ENCODE measurements around the gene VPS13A. TPM values are rescaled to one million over a fixed set of nuclear protein-coding genes. Genes with fewer than 3 reads are reported as not detected.

The VPS13A gene
- total RNA-seq = 9.4 and 10.0 TPM in 2 replicates
- 3.3 TPM for polyA plus RNA-seq (2012)

- DNase-seq (ENCODE audit: low read depth) = peak; percentile 92
These were observed at the start of gene VPS13A for GRCh38 chr9:77177143-77177893. Gene VPS13A, plus strand, starts transcription at chr9:77177534. Its CDS starts 171 bp downstream, at chr9:77177705.

GRCh38 chr9:77128125-77128789 is 49.1 kb upstream of the VPS13A start:
- no peak for DNase-seq (ENCODE audit: low read depth)

GRCh38 chr9:77131399-77131798 is 45.9 kb upstream of the VPS13A start:
- DNase-seq (ENCODE audit: low read depth) = no peak

GRCh38 chr9:77133011-77133410 is 44.3 kb upstream of the VPS13A start:
- DNase-seq (ENCODE audit: low read depth) = no peak

GRCh38 chr9:77142366-77142765 is 35.0 kb upstream of the VPS13A start:
- no peak for DNase-seq (ENCODE audit: low read depth)

- no peak for DNase-seq (ENCODE audit: low read depth)
These were observed 27.5 kb upstream of the VPS13A start for GRCh38 chr9:77149879-77150278.

GRCh38 chr9:77152289-77152688 is 25.0 kb upstream of the VPS13A start:
- no peak for DNase-seq (ENCODE audit: low read depth)

GRCh38 chr9:77156646-77157371 is 20.5 kb upstream of the VPS13A start:
- no peak for DNase-seq (ENCODE audit: low read depth)

GRCh38 chr9:77158772-77159513 is 18.4 kb upstream of the VPS13A start:
- no peak for DNase-seq (ENCODE audit: low read depth)

- DNase-seq (ENCODE audit: low read depth) = no peak
These were observed 16.1 kb upstream of the VPS13A start for GRCh38 chr9:77161191-77161590.

- DNase-seq (ENCODE audit: low read depth) = no peak
These were observed 15.4 kb upstream of the VPS13A start for GRCh38 chr9:77161966-77162365.

- DNase-seq (ENCODE audit: low read depth) = no peak
These were observed 15.0 kb upstream of the VPS13A start for GRCh38 chr9:77162366-77162765.

- DNase-seq (ENCODE audit: low read depth) = no peak
These were observed 13.4 kb upstream of the VPS13A start for GRCh38 chr9:77163884-77164283.

- no peak for DNase-seq (ENCODE audit: low read depth)
These were observed 11.1 kb upstream of the VPS13A start for GRCh38 chr9:77166193-77166592.

- peak; percentile 38 for DNase-seq (ENCODE audit: low read depth)
These were observed 6.2 kb upstream of the VPS13A start for GRCh38 chr9:77170991-77171699.

- DNase-seq (ENCODE audit: low read depth) = no peak
These were observed 2.2 kb upstream of the VPS13A start for GRCh38 chr9:77175151-77175550.

- no peak for DNase-seq (ENCODE audit: low read depth)
These were observed 1.2 kb upstream of the VPS13A start for GRCh38 chr9:77176106-77176505.

GRCh38 chr9:77176686-77177142 is 620 bp upstream of the VPS13A start:
- DNase-seq (ENCODE audit: low read depth) = no peak

- DNase-seq (ENCODE audit: low read depth) = peak; percentile 51
These were observed 810 bp downstream of the VPS13A start for GRCh38 chr9:77177894-77178794.

GRCh38 chr9:77180056-77180455 is 2.7 kb downstream of the VPS13A start:
- no peak for DNase-seq (ENCODE audit: low read depth)

Data from myocyte (in vitro differentiated cells).